HepG2 (cell line): Measurements from ENCODE around the gene WNK4. TPM values are rescaled to one million over a fixed set of nuclear protein-coding genes. Genes with fewer than 3 reads are reported as not detected.

Experiments used
- BRD4 ChIP-seq: sonication (generic); formaldehyde crosslinking; IDR thresholded peaks from 2 replicates; pipeline ENCODE4 v1.4.0; 2020; ENCODE audit warnings: missing genetic modification reagents
- FOXP4 ChIP-seq: sonication (generic); formaldehyde crosslinking; IDR thresholded peaks from 2 replicates; pipeline ENCODE4 v1.4.0; 2020; ENCODE audit warnings: missing genetic modification reagents
- GLI4 ChIP-seq: sonication (generic); formaldehyde crosslinking; IDR thresholded peaks from 2 replicates; pipeline ENCODE4 v1.5.1; 2020; ENCODE audit warnings: missing genetic modification reagents, mild to moderate bottlenecking, moderate library complexity, borderline replicate concordance
- HNRNPK ChIP-seq: fragments of 200-400 bp; formaldehyde crosslinking; IDR thresholded peaks from 2 replicates; pipeline ENCODE4 v1.6.1; 2018; ENCODE audit warnings: low read length, low read depth, moderate library complexity, mild to moderate bottlenecking; ENCODE audit not compliant: poor library complexity, severe bottlenecking
- LCORL ChIP-seq, 2 experiments: fragments of 450-650 bp in 1 of 2; sonication (generic) in 1 of 2; formaldehyde crosslinking in 1 of 2; IDR thresholded peaks; 2 replicates each; pipeline versions ENCODE4 v1.5.0 to v1.6.1; 2017 to 2020; ENCODE audit warnings: antibody characterized with exemption in 1 of 2, missing genetic modification reagents in 1 of 2
- NFE2L2 ChIP-seq: fragments of 150-350 bp; IDR thresholded peaks from 2 replicates; pipeline ENCODE4 v1.6.1; 2014; ENCODE audit warnings: low read length
- PLRG1 ChIP-seq: fragments of 450-650 bp; conservative IDR thresholded peaks from 2 replicates; pipeline ENCODE4 v1.6.1; 2016
- POLR2G ChIP-seq: fragments of 200-400 bp; formaldehyde crosslinking; IDR thresholded peaks from 2 replicates; pipeline ENCODE4 v1.6.1; 2018; ENCODE audit warnings: mild to moderate bottlenecking, low read depth, low read length, moderate library complexity
- RXRA ChIP-seq: sonication (generic); formaldehyde crosslinking; IDR thresholded peaks from 2 replicates; pipeline ENCODE4 v1.5.1; 2020; ENCODE audit warnings: missing genetic modification reagents
- SRY ChIP-seq: sonication (generic); formaldehyde crosslinking; IDR thresholded peaks from 2 replicates; pipeline ENCODE4 v1.8.0; 2022; ENCODE audit warnings: mild to moderate bottlenecking, missing genetic modification reagents
- TGIF2 ChIP-seq: IDR thresholded peaks from 2 replicates; pipeline ENCODE4 v1.6.1; 2016; ENCODE audit warnings: control low read depth, missing compliant biosample characterization
- TOE1 ChIP-seq: sonication (generic); formaldehyde crosslinking; IDR thresholded peaks from 2 replicates; pipeline ENCODE4 v1.4.0; 2020; ENCODE audit warnings: mild to moderate bottlenecking, missing genetic modification reagents
- ZBTB26 ChIP-seq: IDR thresholded peaks from 2 replicates; pipeline ENCODE4 v1.6.1; 2016; ENCODE audit warnings: missing compliant biosample characterization, missing genetic modification reagents, borderline replicate concordance
- ZBTB7B ChIP-seq: sonication (generic); formaldehyde crosslinking; IDR thresholded peaks from 2 replicates; pipeline ENCODE4 v1.4.0; 2020; ENCODE audit warnings: missing genetic modification reagents
- ZNF446 ChIP-seq: sonication (generic); formaldehyde crosslinking; IDR thresholded peaks from 2 replicates; pipeline ENCODE4 v1.5.0; 2020; ENCODE audit warnings: mild to moderate bottlenecking, missing genetic modification reagents
- ZNF709 ChIP-seq: sonication (generic); formaldehyde crosslinking; IDR thresholded peaks from 2 replicates; pipeline ENCODE4 v1.5.0; 2020; ENCODE audit warnings: mild to moderate bottlenecking, missing genetic modification reagents
- polyA plus RNA-seq, 8 experiments: library from polyadenylated mRNA; depleted of rRNA in 3 of 8; stranded (reverse) in 7 of 8; unstranded in 1 of 8; fragments of >200 nt; fragmentation: Illumina TruSeq in 4 of 8; extraction: Trizol in 4 of 8; gene quantifications; 2 replicates each; pipeline versions ENCODE4 v1.2.1 to v1.2.3, GENCODE V29; 2011 to 2016; ENCODE audit warnings: low read depth in 4 of 8, missing spikeins in 1 of 8, mixed read lengths in 1 of 8; ENCODE audit not compliant: insufficient read depth in 1 of 8
- total RNA-seq, 5 experiments: library from RNA; depleted of rRNA; stranded (reverse); fragments of >200 nt; fragmentation: Illumina TruSeq; extraction: Trizol; gene quantifications; 2 replicates each; pipeline ENCODE4 v1.2.3, GENCODE V29; 2016; ENCODE audit warnings: low read depth in 1 of 5
- TF ChIP-seq, protein P1 (sequence below): sonication (generic); formaldehyde crosslinking; IDR thresholded peaks from 2 replicates; pipeline ENCODE4 v1.5.0; 2020; ENCODE audit warnings: mild to moderate bottlenecking, missing genetic modification reagents
- TF ChIP-seq, protein P2 (sequence below): sonication (generic); formaldehyde crosslinking; IDR thresholded peaks from 2 replicates; pipeline ENCODE4 v1.9.0; 2022; ENCODE audit warnings: missing genetic modification reagents, mild to moderate bottlenecking, borderline replicate concordance
- TF ChIP-seq, protein P3 (sequence below): sonication (generic); formaldehyde crosslinking; IDR thresholded peaks from 2 replicates; pipeline ENCODE4 v1.4.0; 2020; ENCODE audit warnings: missing genetic modification reagents, mild to moderate bottlenecking, borderline replicate concordance

WNK4 gene
- total and polyA plus RNA-seq, 2 of the 13 experiments (the other 11 are each of a cell fraction or from before 2014, with no cell fraction given), result 2.7 to 13.7 TPM

GRCh38 chr17:42781639-42782165, 1.3 kb downstream of the WNK4 start (continued):
- TF ChIP-seq, protein P1, sequence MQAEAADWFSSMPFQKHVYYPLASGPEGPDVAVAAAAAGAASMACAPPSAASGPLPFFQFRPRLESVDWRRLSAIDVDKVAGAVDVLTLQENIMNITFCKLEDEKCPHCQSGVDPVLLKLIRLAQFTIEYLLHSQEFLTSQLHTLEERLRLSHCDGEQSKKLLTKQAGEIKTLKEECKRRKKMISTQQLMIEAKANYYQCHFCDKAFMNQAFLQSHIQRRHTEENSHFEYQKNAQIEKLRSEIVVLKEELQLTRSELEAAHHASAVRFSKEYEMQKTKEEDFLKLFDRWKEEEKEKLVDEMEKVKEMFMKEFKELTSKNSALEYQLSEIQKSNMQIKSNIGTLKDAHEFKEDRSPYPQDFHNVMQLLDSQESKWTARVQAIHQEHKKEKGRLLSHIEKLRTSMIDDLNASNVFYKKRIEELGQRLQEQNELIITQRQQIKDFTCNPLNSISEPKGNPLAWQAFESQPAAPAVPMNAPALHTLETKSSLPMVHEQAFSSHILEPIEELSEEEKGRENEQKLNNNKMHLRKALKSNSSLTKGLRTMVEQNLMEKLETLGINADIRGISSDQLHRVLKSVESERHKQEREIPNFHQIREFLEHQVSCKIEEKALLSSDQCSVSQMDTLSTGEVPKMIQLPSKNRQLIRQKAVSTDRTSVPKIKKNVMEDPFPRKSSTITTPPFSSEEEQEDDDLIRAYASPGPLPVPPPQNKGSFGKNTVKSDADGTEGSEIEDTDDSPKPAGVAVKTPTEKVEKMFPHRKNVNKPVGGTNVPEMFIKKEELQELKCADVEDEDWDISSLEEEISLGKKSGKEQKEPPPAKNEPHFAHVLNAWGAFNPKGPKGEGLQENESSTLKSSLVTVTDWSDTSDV (CRISPR knock-in tag), result no peak
- TF ChIP-seq FOXP4 (CRISPR knock-in tag) (no peak), POLR2G (no peak), PLRG1 (no peak), RXRA (CRISPR knock-in tag) (no peak), ZNF709 (CRISPR knock-in tag) (no peak), ZBTB7B (no peak), TGIF2 (CRISPR knock-in tag) (no peak; the same call in 1 of the 2 replicates), NFE2L2 (no peak), SRY (CRISPR knock-in tag) (0 out of 2 replicates have a peak, but pooled peaks have one; percentile 11), BRD4 (no peak), GLI4 (CRISPR knock-in tag) (no peak), TOE1 (CRISPR knock-in tag) (no peak), LCORL (IDR thresholded peaks at IDR 0.05) (no peak), LCORL (CRISPR knock-in tag; IDR thresholded peaks at IDR 0.05) (peak; percentile 26; the same call in 1 of the 2 replicates), ZBTB26 (CRISPR knock-in tag) (no peak; the same call in 1 of the 2 replicates), ZNF446 (CRISPR knock-in tag) (no peak), HNRNPK (no peak)
- TF ChIP-seq, protein P2, sequence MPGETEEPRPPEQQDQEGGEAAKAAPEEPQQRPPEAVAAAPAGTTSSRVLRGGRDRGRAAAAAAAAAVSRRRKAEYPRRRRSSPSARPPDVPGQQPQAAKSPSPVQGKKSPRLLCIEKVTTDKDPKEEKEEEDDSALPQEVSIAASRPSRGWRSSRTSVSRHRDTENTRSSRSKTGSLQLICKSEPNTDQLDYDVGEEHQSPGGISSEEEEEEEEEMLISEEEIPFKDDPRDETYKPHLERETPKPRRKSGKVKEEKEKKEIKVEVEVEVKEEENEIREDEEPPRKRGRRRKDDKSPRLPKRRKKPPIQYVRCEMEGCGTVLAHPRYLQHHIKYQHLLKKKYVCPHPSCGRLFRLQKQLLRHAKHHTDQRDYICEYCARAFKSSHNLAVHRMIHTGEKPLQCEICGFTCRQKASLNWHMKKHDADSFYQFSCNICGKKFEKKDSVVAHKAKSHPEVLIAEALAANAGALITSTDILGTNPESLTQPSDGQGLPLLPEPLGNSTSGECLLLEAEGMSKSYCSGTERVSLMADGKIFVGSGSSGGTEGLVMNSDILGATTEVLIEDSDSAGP, result 0 out of 2 replicates have a peak, but pooled peaks have one; percentile 4
- TF ChIP-seq, protein P3, sequence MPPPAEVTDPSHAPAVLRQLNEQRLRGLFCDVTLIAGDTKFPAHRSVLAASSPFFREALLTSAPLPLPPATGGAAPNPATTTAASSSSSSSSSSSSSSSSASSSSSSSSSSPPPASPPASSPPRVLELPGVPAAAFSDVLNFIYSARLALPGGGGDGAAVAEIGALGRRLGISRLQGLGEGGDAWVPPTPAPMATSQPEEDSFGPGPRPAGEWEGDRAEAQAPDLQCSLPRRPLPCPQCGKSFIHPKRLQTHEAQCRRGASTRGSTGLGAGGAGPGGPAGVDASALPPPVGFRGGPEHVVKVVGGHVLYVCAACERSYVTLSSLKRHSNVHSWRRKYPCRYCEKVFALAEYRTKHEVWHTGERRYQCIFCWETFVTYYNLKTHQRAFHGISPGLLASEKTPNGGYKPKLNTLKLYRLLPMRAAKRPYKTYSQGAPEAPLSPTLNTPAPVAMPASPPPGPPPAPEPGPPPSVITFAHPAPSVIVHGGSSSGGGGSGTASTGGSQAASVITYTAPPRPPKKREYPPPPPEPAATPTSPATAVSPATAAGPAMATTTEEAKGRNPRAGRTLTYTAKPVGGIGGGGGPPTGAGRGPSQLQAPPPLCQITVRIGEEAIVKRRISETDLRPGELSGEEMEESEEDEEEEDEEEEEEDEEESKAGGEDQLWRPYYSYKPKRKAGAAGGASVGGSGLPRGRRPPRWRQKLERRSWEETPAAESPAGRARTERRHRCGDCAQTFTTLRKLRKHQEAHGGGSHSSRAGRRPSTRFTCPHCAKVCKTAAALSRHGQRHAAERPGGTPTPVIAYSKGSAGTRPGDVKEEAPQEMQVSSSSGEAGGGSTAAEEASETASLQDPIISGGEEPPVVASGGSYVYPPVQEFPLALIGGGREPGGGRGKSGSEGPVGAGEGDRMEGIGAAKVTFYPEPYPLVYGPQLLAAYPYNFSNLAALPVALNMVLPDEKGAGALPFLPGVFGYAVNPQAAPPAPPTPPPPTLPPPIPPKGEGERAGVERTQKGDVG (CRISPR knock-in tag), result no peak
